ENCODE data around the gene MAP3K14.
A peak's percentile ranks its signal among the peaks of the same experiment; 100 is the strongest.

Gene MAP3K14

DNA sequence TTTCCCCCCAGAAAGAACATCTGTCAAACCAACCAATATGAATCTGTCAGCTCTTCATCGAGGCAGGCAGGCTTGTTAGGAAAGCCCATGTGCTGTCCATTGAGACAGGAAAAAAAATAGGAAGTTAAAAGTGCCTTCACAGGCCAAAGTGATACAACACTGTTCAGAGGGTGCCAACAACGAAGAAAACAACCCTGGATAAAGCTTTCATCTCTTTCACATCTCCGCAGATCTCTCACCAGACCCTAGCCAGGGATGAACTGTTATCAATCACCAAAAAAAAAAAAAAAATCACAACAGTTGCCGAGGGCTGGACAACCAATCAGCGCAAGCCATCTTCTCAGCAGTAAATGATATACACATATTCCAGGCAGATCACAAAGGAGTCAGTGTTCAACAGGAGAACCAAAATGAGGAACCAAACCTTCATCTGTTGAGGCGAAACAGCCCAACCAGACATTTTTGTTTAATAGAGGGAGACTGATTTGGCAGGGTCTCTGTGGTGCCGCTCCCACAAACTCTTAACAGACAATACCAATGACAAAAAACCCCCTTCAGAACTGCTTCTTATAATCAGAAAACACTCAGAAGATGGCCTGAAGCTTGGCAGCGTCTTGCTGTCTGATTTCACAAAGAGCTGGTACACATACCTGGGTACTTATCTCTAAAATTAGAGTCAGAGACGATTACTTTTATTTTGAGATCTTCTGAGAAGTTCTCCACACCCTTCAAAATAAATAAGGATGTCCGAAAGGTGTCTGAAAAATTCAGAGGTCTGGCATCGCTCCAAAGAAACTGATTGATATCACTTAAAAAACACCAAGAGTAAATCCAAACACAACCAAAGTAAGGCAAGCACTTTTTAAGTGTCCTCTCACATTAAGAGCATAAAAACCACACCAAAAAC lies 1.8 kb downstream of the MAP3K14 start:
- DNase-seq (ENCODE audit: low spot score in 2 of 2) (peak in 1 of 2 donors; percentile 54), ATAC-seq (ENCODE audit: low read depth) (peak; percentile 16)
- Mint-ChIP-seq H3K4me1 (peaks cover 43% of the 10 kb centered on the region), H3K4me3 (peak overlapping the region; percentile 92), H3K36me3 (peaks cover 4% of the 10 kb centered on the region), H3K9me3 (no peaks in the 10 kb centered on the region), H3K27ac (peak overlapping the region; percentile 93), H3K27me3 (no peaks in the 10 kb centered on the region)

DNA sequence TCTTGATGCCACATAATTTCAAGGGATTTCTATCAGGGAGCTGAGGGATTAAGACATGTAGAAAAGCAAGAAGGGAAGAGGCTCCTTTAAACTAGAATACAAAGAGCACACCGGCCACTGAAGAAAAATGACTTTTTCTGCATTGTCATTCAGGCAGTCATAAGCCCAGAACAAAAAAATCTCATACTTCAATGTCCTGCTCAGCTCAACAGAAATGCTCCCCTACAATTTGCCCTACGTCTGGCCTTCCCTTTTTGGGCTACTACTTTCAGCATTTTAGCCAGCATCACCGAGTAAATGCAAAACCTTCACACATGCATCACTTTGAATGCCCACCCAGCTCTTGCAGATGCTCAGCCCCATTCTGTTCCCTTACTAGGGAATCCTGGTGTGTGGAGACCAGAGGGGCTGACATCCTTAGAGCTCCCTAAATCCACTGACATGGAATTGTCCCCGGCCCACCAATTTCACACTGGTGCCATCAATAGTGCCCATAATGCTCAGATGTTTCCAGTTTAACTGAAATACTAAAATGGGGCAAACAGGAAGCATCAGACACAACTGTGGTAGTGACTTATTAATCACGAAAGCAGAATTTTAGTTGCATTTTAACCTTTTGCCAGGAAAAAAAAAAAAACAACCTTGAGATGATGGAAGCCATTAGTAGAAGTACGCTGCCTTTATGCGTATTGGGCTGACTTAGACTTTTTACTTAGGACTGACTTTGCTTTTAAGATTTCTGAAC lies 2.7 kb downstream of the MAP3K14 start:
- H3K27ac Mint-ChIP-seq: peak overlapping the region; percentile 93
- H3K36me3 Mint-ChIP-seq: peaks cover 7% of the 10 kb centered on the region

DNA sequence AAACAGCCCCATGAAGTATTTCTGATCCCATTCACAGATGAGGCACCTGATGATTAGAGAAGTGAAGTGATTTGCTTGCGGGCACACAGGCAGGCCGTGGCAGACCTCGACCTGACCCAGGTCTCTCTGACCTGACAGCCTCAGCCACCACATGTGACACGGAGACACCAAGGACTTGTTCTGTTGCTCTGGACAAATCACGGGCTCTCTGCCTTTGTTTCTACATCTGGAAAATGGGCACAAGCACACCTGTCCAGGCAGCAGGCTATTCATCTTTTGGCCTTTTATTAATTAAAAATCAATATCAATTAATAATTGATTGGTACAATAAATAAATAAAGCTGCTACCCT lies 3.4 kb downstream of the MAP3K14 start:
- H3K9me3 Mint-ChIP-seq: no peaks in the 10 kb centered on the region
- ATAC-seq (ENCODE audit: low read depth) (no peak), DNase-seq (ENCODE audit: low spot score in 2 of 2) (no peak)
- peak overlapping the region; percentile 93 for H3K27ac Mint-ChIP-seq
- no peaks in the 10 kb centered on the region for H3K27me3 Mint-ChIP-seq
- peaks cover 10% of the 10 kb centered on the region for H3K36me3 Mint-ChIP-seq
- H3K4me1 Mint-ChIP-seq: peaks cover 50% of the 10 kb centered on the region
- peak overlapping the region; percentile 78 for H3K4me3 Mint-ChIP-seq

More for the DNA sequence above, 2.7 kb downstream of the MAP3K14 start:
- DNase-seq (ENCODE audit: low spot score in 2 of 2): no peak
- Mint-ChIP-seq H3K9me3 (no peaks in the 10 kb centered on the region), H3K4me1 (peaks cover 50% of the 10 kb centered on the region), H3K4me3 (peak overlapping the region; percentile 92), H3K27me3 (no peaks in the 10 kb centered on the region)
- no peak for ATAC-seq (ENCODE audit: low read depth)

DNA sequence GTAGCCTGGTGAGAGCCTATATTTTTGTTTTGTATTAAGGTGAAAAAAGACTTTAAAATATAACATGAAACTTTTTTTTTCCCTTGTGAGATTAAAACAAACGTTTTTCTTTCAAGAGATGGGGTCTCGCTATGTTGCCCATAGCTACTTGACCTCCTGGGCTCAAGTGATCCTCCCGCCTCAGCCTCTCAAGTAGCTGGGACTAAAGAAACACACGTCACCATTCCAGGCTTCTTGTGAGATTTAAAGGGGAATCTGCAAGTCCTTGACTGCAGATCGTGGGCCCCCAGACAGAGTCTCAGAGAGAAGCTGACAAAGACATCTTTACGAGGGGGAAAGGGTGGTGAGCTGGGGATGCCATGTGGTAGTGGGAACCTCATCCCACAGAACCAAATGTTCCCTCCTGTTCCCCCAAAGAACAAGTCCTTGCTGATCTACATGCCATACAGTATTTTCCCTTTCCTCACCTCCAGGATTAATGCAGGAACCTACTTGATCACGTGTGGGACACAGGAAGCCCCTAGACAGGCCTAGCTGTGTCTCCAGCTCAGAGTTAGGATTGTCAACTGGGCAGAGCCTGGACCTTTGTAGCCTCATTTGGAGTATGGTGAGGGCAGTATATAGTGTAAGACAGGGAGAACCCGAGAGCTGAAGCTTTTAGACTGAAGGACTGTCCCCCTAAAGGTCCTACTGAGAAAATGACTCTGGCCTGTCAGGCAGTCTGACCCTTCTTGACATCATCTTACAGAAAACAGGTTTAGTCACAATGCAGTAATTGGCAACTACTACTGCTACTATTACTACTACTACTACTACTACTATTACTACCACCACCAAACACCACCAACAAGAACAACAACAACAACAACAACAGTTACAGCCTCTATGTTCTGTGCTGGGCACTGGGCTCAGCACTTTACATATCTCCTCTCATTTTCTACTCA lies 4.1 kb downstream of the MAP3K14 start:
- Mint-ChIP-seq H3K4me1 (peaks cover 57% of the 10 kb centered on the region), H3K9me3 (no peaks in the 10 kb centered on the region), H3K4me3 (peak overlapping the region; percentile 78), H3K27ac (peak overlapping the region; percentile 93), H3K27me3 (no peaks in the 10 kb centered on the region), H3K36me3 (peaks cover 10% of the 10 kb centered on the region)
- ATAC-seq (ENCODE audit: low read depth) (no peak), DNase-seq (ENCODE audit: low spot score in 2 of 2) (no peak)

DNA sequence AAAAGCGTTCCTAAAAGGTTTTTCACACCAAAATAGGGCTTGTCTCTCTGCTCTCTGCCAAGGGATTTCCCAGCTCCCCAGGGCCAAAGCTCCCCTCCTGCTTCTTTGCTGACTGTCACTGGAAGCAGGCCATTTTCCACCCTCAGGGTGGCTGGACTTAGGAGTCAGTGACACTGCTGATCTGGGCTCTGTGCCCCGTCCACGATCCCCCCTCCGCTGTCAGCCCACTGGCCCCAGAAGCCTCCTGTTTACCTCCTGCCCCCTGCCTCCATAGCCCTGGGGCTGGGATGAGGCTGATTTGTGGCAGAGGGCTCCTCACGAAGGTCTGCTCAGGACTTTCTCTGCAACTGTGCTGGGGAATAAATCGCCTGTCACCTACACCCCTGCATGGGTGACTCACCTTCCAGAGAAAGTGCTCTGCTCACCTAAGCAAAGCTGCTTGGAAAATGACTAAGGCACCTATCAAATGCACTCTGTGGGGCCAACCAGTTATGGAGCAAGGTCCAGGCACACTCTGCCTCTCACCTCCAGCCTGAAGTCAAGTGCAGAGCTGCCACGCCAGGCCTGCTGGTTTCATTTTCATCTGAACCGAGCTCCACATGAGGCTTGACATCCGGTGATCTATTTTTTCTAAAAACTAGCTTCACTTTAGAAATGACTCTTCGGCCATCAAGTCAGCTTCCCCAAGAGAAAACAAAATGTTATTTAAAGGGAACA lies 4.9 kb downstream of the MAP3K14 start:
- Mint-ChIP-seq H3K27ac (peak overlapping the region; percentile 93), H3K9me3 (no peaks in the 10 kb centered on the region), H3K4me1 (peaks cover 63% of the 10 kb centered on the region), H3K36me3 (peaks cover 16% of the 10 kb centered on the region), H3K27me3 (no peaks in the 10 kb centered on the region), H3K4me3 (peak overlapping the region; percentile 75)
- DNase-seq (ENCODE audit: low spot score in 2 of 2) (peak in 1 of 2 donors; percentile 35), ATAC-seq (ENCODE audit: low read depth) (peak; percentile 5)

DNA sequence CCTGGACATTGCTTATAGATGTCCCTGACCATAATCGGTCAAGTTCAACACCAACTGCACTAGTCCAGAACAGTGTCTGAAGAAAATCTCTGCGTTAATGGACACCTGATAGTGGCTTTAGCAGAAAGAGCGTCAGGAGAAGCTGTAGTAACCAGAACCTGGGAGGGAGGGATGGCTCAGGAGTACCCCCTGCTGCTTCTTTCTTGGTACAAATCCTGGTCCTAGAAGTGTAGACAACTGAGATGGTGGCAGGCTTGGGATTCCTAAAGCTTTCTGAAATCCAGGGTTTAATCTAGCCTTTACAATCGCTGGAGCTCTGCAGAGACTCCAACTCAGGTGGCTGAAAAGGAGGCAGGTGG lies 5.4 kb downstream of the MAP3K14 start:
- Mint-ChIP-seq H3K27me3 (no peaks in the 10 kb centered on the region), H3K4me1 (peaks cover 63% of the 10 kb centered on the region), H3K36me3 (peaks cover 16% of the 10 kb centered on the region), H3K4me3 (peak overlapping the region; percentile 42), H3K27ac (peak overlapping the region; percentile 93), H3K9me3 (no peaks in the 10 kb centered on the region)
- ATAC-seq (ENCODE audit: low read depth) (no peak), DNase-seq (ENCODE audit: low spot score in 2 of 2) (no peak)

DNA sequence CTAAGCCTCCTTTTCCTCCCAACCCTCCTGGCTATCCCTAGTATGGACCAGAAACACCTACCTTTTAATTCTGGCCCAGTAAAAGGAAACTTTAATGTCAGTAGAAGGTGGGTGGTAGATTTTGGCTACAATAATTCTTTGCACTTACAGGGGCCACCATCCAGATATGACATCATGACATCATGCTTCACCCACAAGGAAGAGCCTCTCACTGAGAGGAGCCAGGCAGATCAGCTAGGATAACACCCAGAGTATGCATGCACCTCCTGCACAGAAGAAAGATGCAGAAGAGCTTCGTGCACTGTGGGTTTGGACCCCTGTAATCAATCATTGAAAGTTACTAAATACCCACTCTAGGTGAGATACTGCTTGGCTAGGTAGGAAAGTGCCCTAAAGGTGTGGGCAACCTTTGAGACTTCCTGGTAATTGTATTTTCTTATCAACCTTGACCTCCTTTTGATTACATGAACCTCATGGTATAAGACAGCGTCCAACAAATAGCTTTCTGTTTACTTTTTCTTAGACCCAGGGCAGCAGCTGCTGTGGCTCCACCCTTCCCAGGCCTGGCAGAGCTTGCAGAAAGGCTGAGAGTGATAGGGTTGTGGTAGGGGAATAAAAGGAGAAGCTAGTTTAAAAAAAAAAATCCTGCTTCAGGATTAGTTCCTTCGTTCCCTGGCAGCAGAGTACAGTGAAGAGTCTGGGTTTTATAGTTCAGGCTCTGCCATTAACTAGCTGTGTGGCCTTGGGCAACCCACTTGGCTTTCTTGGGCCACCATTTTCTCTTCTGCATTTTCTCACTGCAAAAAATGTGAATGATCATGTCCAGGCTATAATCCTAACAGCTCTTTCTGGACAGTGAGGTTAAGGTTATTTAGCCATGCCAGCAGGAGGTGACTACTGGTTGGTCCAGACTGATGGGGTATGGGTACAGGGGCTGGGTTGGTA lies 6.2 kb downstream of the MAP3K14 start:
- Mint-ChIP-seq H3K4me3 (peak overlapping the region; percentile 62), H3K27me3 (no peaks in the 10 kb centered on the region), H3K36me3 (peaks cover 16% of the 10 kb centered on the region), H3K4me1 (peaks cover 62% of the 10 kb centered on the region), H3K9me3 (no peaks in the 10 kb centered on the region), H3K27ac (peak overlapping the region; percentile 93)
- no peak for ATAC-seq (ENCODE audit: low read depth)
- DNase-seq (ENCODE audit: low spot score in 2 of 2): no peak

DNA sequence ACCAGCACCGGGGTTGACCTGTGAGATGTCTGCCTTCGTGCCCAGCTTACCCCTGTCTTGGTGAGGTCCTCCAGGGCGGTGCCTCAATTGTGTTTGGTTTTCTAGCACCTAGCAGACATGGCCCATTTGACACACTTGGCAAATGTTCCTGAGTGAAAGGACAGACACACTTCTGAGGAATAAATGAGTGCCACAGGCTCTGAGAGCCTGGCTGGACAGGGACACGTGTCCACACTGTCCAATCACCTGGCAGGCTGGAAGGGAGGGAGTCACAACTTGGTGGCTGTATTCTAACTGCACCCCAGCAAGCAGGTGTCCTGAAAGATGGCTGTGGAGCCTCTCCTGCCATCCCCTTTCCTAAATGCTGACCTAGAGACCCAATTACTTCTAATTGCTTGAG lies 7.4 kb downstream of the MAP3K14 start:
- H3K36me3 Mint-ChIP-seq: peaks cover 17% of the 10 kb centered on the region
- no peak for ATAC-seq (ENCODE audit: low read depth)
- H3K27ac Mint-ChIP-seq: no peak overlapping the region
- H3K27me3 Mint-ChIP-seq: no peaks in the 10 kb centered on the region
- H3K4me3 Mint-ChIP-seq: peak overlapping the region; percentile 50
- H3K9me3 Mint-ChIP-seq: no peaks in the 10 kb centered on the region
- peaks cover 57% of the 10 kb centered on the region for H3K4me1 Mint-ChIP-seq
- no peak for DNase-seq (ENCODE audit: low spot score in 2 of 2)

DNA sequence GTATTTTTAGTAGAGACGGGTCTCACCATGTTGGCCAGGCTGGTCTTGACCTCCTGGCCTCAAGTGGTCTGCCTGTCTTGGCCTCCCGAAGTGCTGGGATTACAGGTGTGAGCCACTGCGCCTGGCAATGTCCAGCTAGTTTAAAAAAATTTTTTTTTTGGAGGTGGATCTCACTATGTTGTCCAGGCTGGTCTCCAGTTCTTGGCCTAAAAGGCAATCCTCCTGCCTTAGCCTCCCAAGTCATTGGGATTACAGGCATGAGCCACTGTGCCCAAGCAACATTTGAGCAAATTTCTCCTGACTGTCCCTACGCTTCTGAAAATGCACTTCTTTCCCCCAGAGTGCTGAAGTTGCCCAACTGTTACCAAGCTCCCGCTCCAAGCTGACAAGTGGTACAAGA lies 8.0 kb downstream of the MAP3K14 start:
- no peaks in the 10 kb centered on the region for H3K9me3 Mint-ChIP-seq
- no peak overlapping the region for H3K27ac Mint-ChIP-seq
- peaks cover 56% of the 10 kb centered on the region for H3K4me1 Mint-ChIP-seq
- peak overlapping the region; percentile 50 for H3K4me3 Mint-ChIP-seq
- H3K27me3 Mint-ChIP-seq: no peaks in the 10 kb centered on the region
- DNase-seq (ENCODE audit: low spot score in 2 of 2): no peak
- peaks cover 17% of the 10 kb centered on the region for H3K36me3 Mint-ChIP-seq
- no peak for ATAC-seq (ENCODE audit: low read depth)

DNA sequence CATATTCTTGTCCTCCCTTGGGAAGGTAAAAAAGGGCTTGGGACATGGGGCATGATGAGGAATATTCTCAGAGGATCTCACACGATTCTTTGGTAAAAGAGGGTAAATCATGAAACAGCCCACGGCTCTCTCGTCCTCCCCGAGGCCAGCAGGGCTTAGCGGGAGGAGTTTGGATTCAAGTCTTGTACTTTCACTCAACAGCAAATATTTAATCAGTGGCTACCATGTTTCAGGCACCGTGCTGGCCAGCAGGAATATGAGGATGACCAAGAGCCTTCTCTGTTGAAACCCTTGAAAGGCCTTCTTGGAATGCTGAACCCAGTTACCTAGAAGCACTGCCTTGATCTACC lies 8.8 kb downstream of the MAP3K14 start:
- peak overlapping the region; percentile 98 for H3K27ac Mint-ChIP-seq
- peaks cover 53% of the 10 kb centered on the region for H3K4me1 Mint-ChIP-seq
- no peaks in the 10 kb centered on the region for H3K27me3 Mint-ChIP-seq
- peak overlapping the region; percentile 77 for H3K4me3 Mint-ChIP-seq
- DNase-seq (ENCODE audit: low spot score in 2 of 2): no peak
- peaks cover 17% of the 10 kb centered on the region for H3K36me3 Mint-ChIP-seq
- no peaks in the 10 kb centered on the region for H3K9me3 Mint-ChIP-seq
- no peak for ATAC-seq (ENCODE audit: low read depth)

DNA sequence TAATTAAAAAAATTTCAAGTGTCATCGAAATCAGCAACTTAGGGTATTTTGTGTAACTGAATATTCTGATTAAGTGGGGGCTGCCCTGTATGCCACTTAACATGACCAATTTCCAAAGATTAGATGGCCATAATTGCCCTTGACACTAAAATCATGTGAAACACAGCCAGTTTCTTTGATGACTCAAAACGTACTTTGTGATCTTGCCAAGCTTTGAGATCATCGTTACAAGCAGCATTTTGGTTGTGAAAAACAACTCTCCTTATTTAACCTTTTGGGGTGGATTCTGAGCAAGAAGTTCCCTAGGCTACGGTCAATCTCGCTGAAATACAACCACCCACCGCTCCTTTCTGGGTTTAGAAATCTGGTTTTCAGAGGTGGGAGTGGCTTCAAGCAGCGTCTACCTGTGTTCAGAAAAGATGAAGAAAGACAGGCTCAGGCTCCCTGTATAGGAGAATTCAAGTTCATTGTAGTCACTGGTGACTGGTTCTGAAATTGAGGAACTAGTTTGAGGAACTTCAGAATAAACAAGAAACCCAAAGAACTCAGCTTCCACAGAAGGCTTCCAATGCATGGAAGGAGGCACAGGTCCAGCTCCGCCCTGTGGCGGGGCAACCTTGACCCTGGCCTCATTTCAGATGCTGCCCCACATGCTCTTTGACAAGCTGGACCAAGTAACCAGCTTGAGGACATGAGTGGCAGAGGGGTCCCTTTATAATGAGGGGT lies 9.4 kb downstream of the MAP3K14 start:
- DNase-seq (ENCODE audit: low spot score in 2 of 2) (peak in 1 of 2 donors; percentile 56), ATAC-seq (ENCODE audit: low read depth) (peak; percentile 80)
- Mint-ChIP-seq H3K36me3 (peaks cover 17% of the 10 kb centered on the region), H3K27ac (peak overlapping the region; percentile 98), H3K4me1 (peaks cover 56% of the 10 kb centered on the region), H3K27me3 (no peaks in the 10 kb centered on the region), H3K9me3 (no peaks in the 10 kb centered on the region), H3K4me3 (peak overlapping the region; percentile 77)

DNA sequence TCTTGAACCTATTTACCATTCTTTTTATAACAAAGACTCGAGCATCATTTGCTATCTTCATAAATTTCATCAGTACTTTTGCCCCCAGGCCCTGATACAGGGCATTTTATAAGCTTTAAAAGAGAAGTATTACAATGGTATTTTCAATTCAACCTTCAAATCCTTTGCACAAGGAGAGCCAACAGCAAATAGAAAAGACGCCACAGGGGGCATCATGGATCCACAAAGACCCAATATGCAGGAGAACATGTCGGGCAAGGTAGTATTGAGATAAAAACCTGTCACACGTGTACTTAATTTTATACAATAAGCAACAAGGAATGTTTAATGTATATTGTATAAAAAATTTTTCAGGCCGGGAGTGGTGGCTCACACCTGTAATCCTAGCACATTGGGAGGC lies 10.2 kb downstream of the MAP3K14 start:
- H3K27me3 Mint-ChIP-seq: no peaks in the 10 kb centered on the region
- peak overlapping the region; percentile 69 for H3K27ac Mint-ChIP-seq
- ATAC-seq (ENCODE audit: low read depth): no peak
- peaks cover 53% of the 10 kb centered on the region for H3K4me1 Mint-ChIP-seq
- peaks cover 17% of the 10 kb centered on the region for H3K36me3 Mint-ChIP-seq
- DNase-seq (ENCODE audit: low spot score in 2 of 2): no peak
- no peak overlapping the region for H3K4me3 Mint-ChIP-seq
- H3K9me3 Mint-ChIP-seq: no peaks in the 10 kb centered on the region

Data from memory B cell (primary cell).